SW480 (cell line): ENCODE measurements around the gene FTCD.
"Not testable (repeated sequence)": the region's sequence is repeated elsewhere in the genome, so short reads cannot be mapped to it uniquely, and the experiment has no call there.

ENCODE experiments used
- DNase-seq: peaks from one replicate; pipeline ENCODE4 v3.0.0-alpha.2; 2016; ENCODE audit warnings: low spot score

The FTCD gene

GRCh38 chr21:46111857-46112724, 43.3 kb downstream of the FTCD start:
- DNase-seq = no peak

- DNase-seq = no peak
These were observed 44.2 kb downstream of the FTCD start for GRCh38 chr21:46111193-46111571.

- DNase-seq = no peak
These were observed 44.7 kb downstream of the FTCD start for GRCh38 chr21:46110499-46111192.

GRCh38 chr21:46109313-46110221, 45.8 kb downstream of the FTCD start:
- DNase-seq = no peak

- DNase-seq = no peak
These were observed 46.5 kb downstream of the FTCD start for GRCh38 chr21:46108827-46109312.

- DNase-seq = not testable (repeated sequence)
These were observed 48.0 kb downstream of the FTCD start for GRCh38 chr21:46107376-46107775.

GRCh38 chr21:46104104-46104503, 51.3 kb downstream of the FTCD start:
- DNase-seq = no peak

GRCh38 chr21:46100906-46101305, 54.5 kb downstream of the FTCD start:
- DNase-seq = no peak

- peak; percentile 22 for DNase-seq
These were observed 55.0 kb downstream of the FTCD start for GRCh38 chr21:46100426-46100825.

GRCh38 chr21:46100020-46100419, 55.4 kb downstream of the FTCD start:
- DNase-seq = no peak

GRCh38 chr21:46099476-46099875, 55.9 kb downstream of the FTCD start:
- peak; percentile 75 for DNase-seq

- no peak for DNase-seq
These were observed 56.9 kb downstream of the FTCD start for GRCh38 chr21:46098303-46099141.

- DNase-seq = peak; percentile 25
These were observed 57.8 kb downstream of the FTCD start, which contains the start of gene COL6A2 for GRCh38 chr21:46097336-46098293. COL6A2 (plus strand) TSS chr21:46098112.

GRCh38 chr21:46096596-46097335, 58.6 kb downstream of the FTCD start:
- no peak for DNase-seq

- DNase-seq = no peak
These were observed 59.4 kb downstream of the FTCD start for GRCh38 chr21:46095814-46096595.

- DNase-seq = no peak
These were observed 60.2 kb downstream of the FTCD start for GRCh38 chr21:46095083-46095719.

GRCh38 chr21:46094401-46095082, 60.8 kb downstream of the FTCD start:
- DNase-seq = no peak
